ENCODE measurements around the gene ITGA1. TPM values are rescaled to one million over a fixed set of nuclear protein-coding genes. Genes with fewer than 3 reads are reported as not detected.

The ITGA1 gene
- total and polyA plus RNA-seq, 2 donors (not counting 1 experiment from before 2014, with no cell fraction given) = 0.74 TPM; not detected in 1

DNA sequence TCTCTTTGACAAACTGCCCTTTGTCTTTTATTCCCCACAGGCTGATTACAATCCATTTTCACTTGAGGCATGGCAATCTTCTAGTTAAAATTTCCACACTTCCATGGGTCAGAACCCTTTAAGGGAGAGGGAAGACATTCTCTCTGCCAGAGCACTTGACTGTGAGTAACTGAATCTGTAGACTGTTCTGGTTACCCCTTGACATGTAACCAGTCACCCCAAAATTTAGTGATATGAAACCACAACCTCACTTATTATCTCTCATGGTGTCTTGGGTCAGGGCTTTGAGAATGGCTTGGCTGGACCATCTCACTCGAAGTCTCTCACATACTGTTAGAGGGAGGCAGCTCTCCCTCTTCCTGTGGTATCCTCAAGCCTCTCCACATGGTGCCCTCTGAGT, 215.4 kb downstream of the ITGA1 start:
- no peaks in the 10 kb centered on the region for H3K79me2 ChIP-seq (ENCODE audit: control insufficient read depth, insufficient read depth, low read length)
- H3K4me3 ChIP-seq (ENCODE audit: control extremely low read depth in 1 of 5, extremely low read depth in 1 of 5, insufficient read depth in 1 of 5, low read depth in 2 of 5, low read length in 4 of 5) = no peak overlapping the region
- H3K27me3 ChIP-seq (replicated peaks in 1 of 4; ENCODE audit: control extremely low read depth in 1 of 4, control insufficient read depth in 3 of 4, insufficient read depth in 4 of 4, low read length in 3 of 4) = no peaks in the 10 kb centered on the region
- TF ChIP-seq EZH2 (IDR thresholded peaks at IDR 0.05; ENCODE audit: borderline replicate concordance, insufficient read depth, low read depth, low read length, poor library complexity, severe bottlenecking) = no peak
- TF ChIP-seq, protein P1, sequence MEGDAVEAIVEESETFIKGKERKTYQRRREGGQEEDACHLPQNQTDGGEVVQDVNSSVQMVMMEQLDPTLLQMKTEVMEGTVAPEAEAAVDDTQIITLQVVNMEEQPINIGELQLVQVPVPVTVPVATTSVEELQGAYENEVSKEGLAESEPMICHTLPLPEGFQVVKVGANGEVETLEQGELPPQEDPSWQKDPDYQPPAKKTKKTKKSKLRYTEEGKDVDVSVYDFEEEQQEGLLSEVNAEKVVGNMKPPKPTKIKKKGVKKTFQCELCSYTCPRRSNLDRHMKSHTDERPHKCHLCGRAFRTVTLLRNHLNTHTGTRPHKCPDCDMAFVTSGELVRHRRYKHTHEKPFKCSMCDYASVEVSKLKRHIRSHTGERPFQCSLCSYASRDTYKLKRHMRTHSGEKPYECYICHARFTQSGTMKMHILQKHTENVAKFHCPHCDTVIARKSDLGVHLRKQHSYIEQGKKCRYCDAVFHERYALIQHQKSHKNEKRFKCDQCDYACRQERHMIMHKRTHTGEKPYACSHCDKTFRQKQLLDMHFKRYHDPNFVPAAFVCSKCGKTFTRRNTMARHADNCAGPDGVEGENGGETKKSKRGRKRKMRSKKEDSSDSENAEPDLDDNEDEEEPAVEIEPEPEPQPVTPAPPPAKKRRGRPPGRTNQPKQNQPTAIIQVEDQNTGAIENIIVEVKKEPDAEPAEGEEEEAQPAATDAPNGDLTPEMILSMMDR (IDR thresholded peaks at IDR 0.05) = no peak
- H3K4me3 Mint-ChIP-seq = no peak overlapping the region
- ChIA-PET CTCF (no interaction called here), POLR2A (no interaction called here)
- no peaks in the 10 kb centered on the region for H4K20me1 ChIP-seq (ENCODE audit: control insufficient read depth, insufficient read depth, low read length, poor library complexity, severe bottlenecking)
- H3K9me3 Mint-ChIP-seq (ENCODE audit: insufficient read depth) = no peaks in the 10 kb centered on the region
- no peaks in the 10 kb centered on the region for H3K4me1 ChIP-seq (ENCODE audit: control insufficient read depth in 2 of 2, insufficient read depth in 2 of 2, low read length in 2 of 2)
- H3K4me1 Mint-ChIP-seq = no peaks in the 10 kb centered on the region
- no peak overlapping the region for H3K4me2 ChIP-seq (replicated peaks; ENCODE audit: low read depth, low read length, poor library complexity, severe bottlenecking)
- no peak overlapping the region for H3K9ac ChIP-seq (ENCODE audit: low read length)
- H3K27me3 Mint-ChIP-seq = peaks cover 3% of the 10 kb centered on the region
- no peaks in the 10 kb centered on the region for H3K9me3 ChIP-seq (ENCODE audit: control extremely low read depth in 1 of 3, control insufficient read depth in 2 of 3, insufficient read depth in 1 of 3, low read length in 2 of 3)
- DNase-seq (no peak), ATAC-seq (ENCODE audit: low read depth) (no peak)
- intact Hi-C loops (cut with micrococcal nuclease) = no loop called here
- no CpG with 5 or more reads among the region's 1 CpG for WGBS (ENCODE audit: insufficient coverage)
- H3K27ac Mint-ChIP-seq = no peak overlapping the region
- no peaks in the 10 kb centered on the region for H3K36me3 ChIP-seq (replicated peaks in 1 of 2; ENCODE audit: control extremely low read depth in 1 of 2, control insufficient read depth in 1 of 2, extremely low read depth in 1 of 2, insufficient read depth in 2 of 2, low read length in 1 of 2)
- no peak overlapping the region for H3K27ac ChIP-seq (ENCODE audit: low read length in 2 of 2)
- H2AFZ ChIP-seq (ENCODE audit: insufficient read depth, low read depth, low read length, poor library complexity, severe bottlenecking) = no peak overlapping the region

DNA sequence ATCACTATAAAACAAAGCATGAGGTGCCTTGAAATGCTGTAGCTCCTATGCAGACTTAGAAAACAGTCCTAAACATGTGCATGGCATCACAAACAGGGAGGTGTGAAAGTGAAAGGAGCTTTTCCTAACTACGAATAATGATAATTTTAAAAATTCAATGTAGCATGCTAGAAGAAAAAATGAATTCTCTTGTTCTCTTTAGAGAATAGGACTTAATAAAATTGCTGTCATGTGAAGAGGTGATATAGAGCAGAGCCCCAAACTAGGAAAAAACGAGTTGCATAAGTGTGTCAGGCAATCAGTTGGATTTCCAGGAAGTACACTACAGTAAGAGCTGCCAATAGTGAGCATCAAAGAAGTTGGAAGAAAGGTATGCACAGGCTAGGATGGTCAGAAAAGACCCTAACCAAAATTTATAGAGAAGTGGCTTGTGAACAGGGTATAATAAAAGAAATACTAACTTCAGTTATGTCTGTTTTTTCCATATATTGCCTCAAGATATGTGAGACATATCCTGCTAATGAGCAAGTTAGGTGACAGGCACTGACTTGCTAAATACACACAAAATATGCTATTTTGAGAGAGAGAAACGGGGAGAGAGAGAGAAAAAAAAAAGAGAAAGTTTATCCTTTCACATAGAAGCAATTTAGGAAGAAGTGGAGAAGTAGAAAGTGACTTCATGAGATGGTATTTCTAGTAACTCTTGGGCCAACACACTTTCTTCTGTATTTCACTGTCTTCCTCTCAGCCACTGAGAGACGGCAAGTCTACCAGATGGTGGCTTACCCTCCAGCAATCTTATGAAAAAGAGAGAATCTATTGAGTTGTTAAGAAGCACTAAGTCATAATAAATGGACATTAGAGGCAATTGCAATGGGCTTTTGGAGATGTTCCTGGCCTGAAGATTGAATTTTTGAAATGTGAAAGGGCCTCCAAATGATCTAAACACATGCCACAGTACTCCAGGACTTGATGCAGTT, 219.5 kb downstream of the ITGA1 start:
- CTCF ChIA-PET = no interaction called here
- Histone ChIP-seq H4K20me1 (ENCODE audit: control insufficient read depth, insufficient read depth, low read length, poor library complexity, severe bottlenecking) (no peaks in the 10 kb centered on the region), H3K4me3 (ENCODE audit: control extremely low read depth in 1 of 5, extremely low read depth in 1 of 5, insufficient read depth in 1 of 5, low read depth in 2 of 5, low read length in 4 of 5) (no peak overlapping the region), H3K4me2 (replicated peaks; ENCODE audit: low read depth, low read length, poor library complexity, severe bottlenecking) (no peak overlapping the region), H3K9me3 (ENCODE audit: control extremely low read depth in 1 of 3, control insufficient read depth in 2 of 3, insufficient read depth in 1 of 3, low read length in 2 of 3) (no peaks in the 10 kb centered on the region), H3K79me2 (ENCODE audit: control insufficient read depth, insufficient read depth, low read length) (no peaks in the 10 kb centered on the region), H3K27me3 (replicated peaks in 1 of 4; ENCODE audit: control extremely low read depth in 1 of 4, control insufficient read depth in 3 of 4, insufficient read depth in 4 of 4, low read length in 3 of 4) (no peaks in the 10 kb centered on the region), H3K9ac (ENCODE audit: low read length) (no peak overlapping the region), H3K36me3 (replicated peaks in 1 of 2; ENCODE audit: control extremely low read depth in 1 of 2, control insufficient read depth in 1 of 2, extremely low read depth in 1 of 2, insufficient read depth in 2 of 2, low read length in 1 of 2) (no peaks in the 10 kb centered on the region), H2AFZ (ENCODE audit: insufficient read depth, low read depth, low read length, poor library complexity, severe bottlenecking) (peak overlapping the region; percentile 21), H3K27ac (ENCODE audit: low read length in 2 of 2) (no peak overlapping the region), H3K4me1 (ENCODE audit: control insufficient read depth in 2 of 2, insufficient read depth in 2 of 2, low read length in 2 of 2) (no peaks in the 10 kb centered on the region)
- no peak for DNase-seq
- POLR2A ChIA-PET = no interaction called here
- ATAC-seq (ENCODE audit: low read depth) = no peak
- no peak overlapping the region for H3K27ac Mint-ChIP-seq
- TF ChIP-seq, protein P1 (IDR thresholded peaks at IDR 0.05) = no peak
- no peak for TF ChIP-seq EZH2 (IDR thresholded peaks at IDR 0.05; ENCODE audit: borderline replicate concordance, insufficient read depth, low read depth, low read length, poor library complexity, severe bottlenecking)
- H3K27me3 Mint-ChIP-seq = peaks cover 3% of the 10 kb centered on the region
- 20% methylated on average over 1 of the region's 4 CpGs for WGBS (ENCODE audit: insufficient coverage)
- H3K4me3 Mint-ChIP-seq = no peak overlapping the region
- no peaks in the 10 kb centered on the region for H3K9me3 Mint-ChIP-seq (ENCODE audit: insufficient read depth)
- no peaks in the 10 kb centered on the region for H3K4me1 Mint-ChIP-seq
- intact Hi-C loops (cut with micrococcal nuclease) = no loop called here

Data from B cell (primary cell).